GM12892 (cell line): Measurements from ENCODE around the gene CPNE7.

ENCODE experiments used
- POLR2A ChIP-seq: IDR thresholded peaks from 2 replicates; pipeline ENCODE4 v1.6.1; 2011; ENCODE audit warnings: low read depth, low read length, control low read depth
- POLR2AphosphoS5 ChIP-seq: IDR thresholded peaks from 2 replicates; pipeline ENCODE4 v1.6.1; 2011; ENCODE audit warnings: low read depth, low read length, control low read depth
- TAF1 ChIP-seq: IDR thresholded peaks from 2 replicates; pipeline ENCODE4 v1.6.1; 2011; ENCODE audit warnings: low read depth, mild to moderate bottlenecking, control low read depth, low read length, borderline replicate concordance

DNA sequence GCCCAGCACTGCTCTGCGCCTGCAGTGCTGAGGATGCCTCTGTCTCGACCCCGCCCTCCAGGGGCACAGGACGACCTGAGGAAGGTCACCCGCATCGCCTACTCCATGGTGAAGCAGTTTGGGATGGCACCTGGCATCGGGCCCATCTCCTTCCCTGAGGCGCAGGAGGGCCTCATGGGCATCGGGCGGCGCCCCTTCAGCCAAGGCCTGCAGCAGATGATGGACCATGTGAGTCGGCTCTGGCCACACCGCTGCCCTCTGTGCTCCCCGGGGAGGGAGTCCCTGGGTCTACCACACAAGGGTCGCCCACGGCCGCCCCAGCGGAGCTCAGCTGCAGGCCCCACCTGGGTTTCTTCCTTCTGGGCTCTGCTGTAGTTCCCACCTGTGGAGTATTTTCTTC lies 21.8 kb upstream of the CPNE7 start:
- TF ChIP-seq POLR2A (no peak), POLR2AphosphoS5 (no peak), TAF1 (no peak)
